Lower leg skin (tissue), 3 donors: Measurements from ENCODE around the gene NOD1.

ENCODE experiments used
- CTCF ChIP-seq, 3 donors: fragments of 450-650 bp; IDR thresholded peaks; one replicate each; pipeline ENCODE4 v1.5.1; 2016; ENCODE audit warnings: antibody characterized with exemption in 3 of 3, mild to moderate bottlenecking in 3 of 3, moderate library complexity in 2 of 3
- POLR2A ChIP-seq, 2 donors: fragments of 450-650 bp; IDR thresholded peaks; one replicate each; pipeline ENCODE4 v1.6.1; 2016 to 2017; ENCODE audit warnings: antibody characterized with exemption in 2 of 2, mild to moderate bottlenecking in 1 of 2, moderate library complexity in 1 of 2

GRCh38 chr7:30470163-30470770, 8.3 kb downstream of the NOD1 start:
- TF ChIP-seq CTCF (IDR thresholded peaks at IDR 0.05): no peak
- no peak for TF ChIP-seq POLR2A (IDR thresholded peaks at IDR 0.05)
